ENCODE measurements around the gene LTBP4. TPM values are rescaled to one million over a fixed set of nuclear protein-coding genes. Genes with fewer than 3 reads are reported as not detected.

The LTBP4 gene
- total RNA-seq, 2 experiments from 2014 or later = 42.8 to 75.9 TPM

Other genes starting within 250 kb of the LTBP4 start
- gene HIPK4, start 211.2 kb upstream of the LTBP4 start, total RNA-seq = not detected
- gene PRX, start 188.0 kb upstream of the LTBP4 start, total RNA-seq = 1 to 10 TPM in 1 of 2 experiments, under 1 TPM in 1; 0.80 to 1.1 TPM
- gene SERTAD1, start 175.4 kb upstream of the LTBP4 start, total RNA-seq = 1 to 10 TPM; 9.4 to 9.6 TPM
- 10 to 100 TPM; 13.4 to 13.7 TPM for gene SERTAD3, start 157.0 kb upstream of the LTBP4 start, total RNA-seq
- gene BLVRB, start 135.6 kb upstream of the LTBP4 start, total RNA-seq = 10 to 100 TPM; 12.9 to 23.3 TPM
- under 1 TPM; 0.30 to 0.44 TPM for gene SPTBN4, start 134.4 kb upstream of the LTBP4 start, total RNA-seq
- gene SHKBP1, start 24.5 kb upstream of the LTBP4 start, total RNA-seq = 100 to 1,000 TPM; 135 to 153 TPM
- 1 to 10 TPM; 6.4 to 7.2 TPM for gene NUMBL, start 89.3 kb downstream of the LTBP4 start, total RNA-seq
- gene COQ8B, start 115.5 kb downstream of the LTBP4 start, total RNA-seq = 10 to 100 TPM; 28.0 to 30.9 TPM
- 1 to 10 TPM; 5.6 to 5.8 TPM for gene ITPKC, start 115.7 kb downstream of the LTBP4 start, total RNA-seq
- 10 to 100 TPM; 13.7 to 18.2 TPM for gene ACTMAP, start 149.1 kb downstream of the LTBP4 start, total RNA-seq
- gene SNRPA, start 149.8 kb downstream of the LTBP4 start, total RNA-seq = 100 to 1,000 TPM; 176 to 193 TPM
- not detected for gene MIA, start 174.2 kb downstream of the LTBP4 start, total RNA-seq
- gene RAB4B, start 176.9 kb downstream of the LTBP4 start, total RNA-seq = 10 to 100 TPM; 36.2 to 56.7 TPM
- gene EGLN2, start 197.8 kb downstream of the LTBP4 start, total RNA-seq = 100 to 1,000 TPM; 101 to 105 TPM
- gene CYP2A6, start 249.1 kb downstream of the LTBP4 start, total RNA-seq = not detected

Data from activated CD8-positive, alpha-beta memory T cell treated with anti-CD3 and anti-CD28 coated beads, Interleukin-2, amount 10 ng/mL, durations not matched to agents 7 days and 5 days (primary cell).